Neutrophil (primary cell): ENCODE measurements around the gene ROBO2.

ENCODE experiments used
- H3K27ac ChIP-seq: fragments of 200-600 bp; sonication (generic); 2 replicates; pipeline ENCODE4 v1.5.1; 2016; ENCODE audit warnings: mild to moderate bottlenecking, moderate library complexity
- H3K27me3 ChIP-seq: fragments of 200-600 bp; sonication (generic); 2 replicates; pipeline ENCODE4 v1.6.0; 2016; ENCODE audit warnings: mild to moderate bottlenecking
- H3K36me3 ChIP-seq: fragments of 200-600 bp; sonication (generic); 2 replicates; pipeline ENCODE4 v1.5.1; 2017
- H3K4me1 ChIP-seq, 2 experiments: fragments of 200-600 bp in 1 of 2; sonication (generic) in 1 of 2; 1 replicate in 1 of 2; 2 replicates in 1 of 2; pipeline versions ENCODE4 v1.5.1 to v1.6.1; 2013 to 2016; ENCODE audit warnings: low read depth in 1 of 2, low read length in 1 of 2, mild to moderate bottlenecking in 1 of 2, moderate library complexity in 1 of 2; ENCODE audit not compliant: control insufficient read depth in 1 of 2, insufficient read depth in 1 of 2
- H3K4me3 ChIP-seq, 2 experiments: fragments of 200-600 bp in 1 of 2; sonication (generic) in 1 of 2; 1 replicate in 1 of 2; 2 replicates in 1 of 2; pipeline ENCODE4 v1.5.1; 2013 to 2016; ENCODE audit warnings: low read depth in 1 of 2, low read length in 1 of 2, mild to moderate bottlenecking in 1 of 2, moderate library complexity in 1 of 2
- H3K9me3 ChIP-seq: fragments of 200-600 bp; sonication (generic); 2 replicates; pipeline ENCODE4 v1.5.1; 2016
- CTCF ChIP-seq: fragments of 200-600 bp; sonication (generic); IDR thresholded peaks from 2 replicates; pipeline ENCODE4 v1.5.1; 2016; ENCODE audit warnings: antibody characterized with exemption

The ROBO2 gene

GRCh38 chr3:77042343-77042742 lies 2.4 kb downstream of the ROBO2 start:
- Histone ChIP-seq H3K4me1 (no peaks in the 10 kb centered on the region), H3K27me3 (peaks cover 58% of the 10 kb centered on the region), H3K9me3 (no peaks in the 10 kb centered on the region), H3K4me3 (no peak overlapping the region), H3K36me3 (no peaks in the 10 kb centered on the region), H3K27ac (no peak overlapping the region)
- TF ChIP-seq CTCF: no peak

- Histone ChIP-seq H3K4me1 (no peaks in the 10 kb centered on the region), H3K36me3 (no peaks in the 10 kb centered on the region), H3K9me3 (no peaks in the 10 kb centered on the region), H3K4me3 (no peak overlapping the region), H3K27me3 (peaks cover 53% of the 10 kb centered on the region), H3K27ac (no peak overlapping the region)
- TF ChIP-seq CTCF: no peak
Observed at GRCh38 chr3:77042882-77043281, 3.0 kb downstream of the ROBO2 start.

GRCh38 chr3:77045686-77046085 lies 5.8 kb downstream of the ROBO2 start:
- no peaks in the 10 kb centered on the region for H3K4me1 ChIP-seq
- H3K27ac ChIP-seq: no peak overlapping the region
- H3K4me3 ChIP-seq: no peak overlapping the region
- no peaks in the 10 kb centered on the region for H3K36me3 ChIP-seq
- H3K27me3 ChIP-seq: peaks cover 25% of the 10 kb centered on the region
- TF ChIP-seq CTCF: no peak
- no peaks in the 10 kb centered on the region for H3K9me3 ChIP-seq

DNA sequence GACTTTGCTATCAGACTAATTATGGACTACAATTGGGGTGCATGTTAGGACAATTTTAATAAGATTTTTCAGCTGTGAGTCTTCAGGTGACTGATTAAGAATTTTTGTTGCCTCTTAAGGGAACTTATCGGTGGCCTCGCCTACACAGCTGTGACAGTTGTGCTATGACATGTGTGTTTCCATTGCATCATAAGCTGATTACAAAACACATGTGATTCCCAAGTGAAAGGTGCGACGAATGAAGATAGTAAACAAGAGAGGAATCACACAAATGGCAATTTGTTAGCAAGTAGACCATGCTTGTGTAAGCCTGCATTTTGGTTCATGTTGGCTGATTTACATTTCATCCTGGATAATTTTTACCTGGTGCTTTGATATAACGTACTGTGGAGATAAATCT lies 8.3 kb downstream of the ROBO2 start:
- H3K9me3 ChIP-seq: no peaks in the 10 kb centered on the region
- H3K36me3 ChIP-seq: no peaks in the 10 kb centered on the region
- H3K4me3 ChIP-seq: no peak overlapping the region
- peaks cover under 1% of the 10 kb centered on the region for H3K27me3 ChIP-seq
- no peak overlapping the region for H3K27ac ChIP-seq
- no peaks in the 10 kb centered on the region for H3K4me1 ChIP-seq
- no peak for TF ChIP-seq CTCF

GRCh38 chr3:77051591-77051990 lies 11.7 kb downstream of the ROBO2 start:
- no peaks in the 10 kb centered on the region for H3K27me3 ChIP-seq
- no peaks in the 10 kb centered on the region for H3K36me3 ChIP-seq
- no peak overlapping the region for H3K4me3 ChIP-seq
- H3K9me3 ChIP-seq: no peaks in the 10 kb centered on the region
- no peak overlapping the region for H3K27ac ChIP-seq
- H3K4me1 ChIP-seq: no peaks in the 10 kb centered on the region
- no peak for TF ChIP-seq CTCF

DNA sequence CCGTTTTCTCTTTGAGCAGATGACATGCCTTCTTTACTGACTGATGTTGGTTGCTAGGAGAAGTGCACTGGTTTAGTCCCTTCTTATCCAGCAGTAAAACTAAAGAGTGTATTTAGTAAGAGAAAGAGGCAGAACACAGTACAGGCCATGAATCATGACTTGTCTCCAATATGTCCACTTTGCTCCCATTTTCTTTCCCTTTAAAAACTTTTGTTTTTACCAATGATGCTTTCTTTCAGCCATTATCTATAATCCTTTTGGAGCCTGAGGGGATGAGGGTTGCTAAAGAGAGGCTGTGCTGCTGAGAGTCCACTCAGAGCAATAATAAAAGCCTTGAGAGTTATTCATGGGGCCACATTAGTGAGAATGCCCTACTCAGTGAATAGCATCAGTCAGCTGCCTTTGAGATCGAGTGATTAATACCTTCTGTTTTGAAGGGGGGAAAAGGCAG lies 12.2 kb downstream of the ROBO2 start:
- Histone ChIP-seq H3K9me3 (no peaks in the 10 kb centered on the region), H3K4me3 (no peak overlapping the region), H3K27me3 (no peaks in the 10 kb centered on the region), H3K36me3 (no peaks in the 10 kb centered on the region), H3K27ac (no peak overlapping the region), H3K4me1 (no peaks in the 10 kb centered on the region)
- TF ChIP-seq CTCF: no peak
